Measurements from ENCODE around the gene ZNF343.
"Not testable (repeated sequence)": the region's sequence is repeated elsewhere in the genome, so short reads cannot be mapped to it uniquely, and the experiment has no call there.

ZNF343 gene

GRCh38 chr20:2528671-2529271, 20.1 kb upstream of the ZNF343 start:
- no peak for TF ChIP-seq CTCF (conservative IDR thresholded peaks at IDR 0.05; ENCODE audit: low read length)
- no peak for DNase-seq (ENCODE audit: low read depth)
- no peak overlapping the region for H3K4me3 ChIP-seq (ENCODE audit: low read length)

GRCh38 chr20:2527762-2528161, 19.0 kb upstream of the ZNF343 start:
- no peak overlapping the region for H3K4me3 ChIP-seq (ENCODE audit: low read length)
- no peak for TF ChIP-seq CTCF (conservative IDR thresholded peaks at IDR 0.05; ENCODE audit: low read length)
- DNase-seq (ENCODE audit: low read depth) = no peak

- not testable (repeated sequence) for DNase-seq (ENCODE audit: low read depth); H3K4me3 ChIP-seq (ENCODE audit: low read length)
These were observed 17.5 kb upstream of the ZNF343 start for GRCh38 chr20:2526218-2526583.

GRCh38 chr20:2524709-2525506, 16.2 kb upstream of the ZNF343 start:
- no peak for TF ChIP-seq CTCF (conservative IDR thresholded peaks at IDR 0.05; ENCODE audit: low read length)
- peak; percentile 46 for DNase-seq (ENCODE audit: low read depth)
- H3K4me3 ChIP-seq (ENCODE audit: low read length) = peak overlapping the region; percentile 81

- TF ChIP-seq CTCF (conservative IDR thresholded peaks at IDR 0.05; ENCODE audit: low read length) = peak; percentile 78
- peak; percentile 65 for DNase-seq (ENCODE audit: low read depth)
- H3K4me3 ChIP-seq (ENCODE audit: low read length) = peak overlapping the region; percentile 81
These were observed 15.4 kb upstream of the ZNF343 start for GRCh38 chr20:2523919-2524708.

GRCh38 chr20:2522826-2523429, 14.2 kb upstream of the ZNF343 start:
- not testable (repeated sequence) for DNase-seq (ENCODE audit: low read depth); H3K4me3 ChIP-seq (ENCODE audit: low read length)

GRCh38 chr20:2521369-2522305, 12.9 kb upstream of the ZNF343 start:
- H3K4me3 ChIP-seq (ENCODE audit: low read length) = no peak overlapping the region
- TF ChIP-seq CTCF (conservative IDR thresholded peaks at IDR 0.05; ENCODE audit: low read length) = peak; percentile 83
- DNase-seq (ENCODE audit: low read depth) = peak; percentile 37

Measured in AG10803 (cell line).